Esophagus squamous epithelium (tissue), 4 donors: ENCODE measurements around the gene FEZ2.

ENCODE experiments used
- POLR2A ChIP-seq, 4 donors: fragments of 450-650 bp; IDR thresholded peaks; one replicate each; pipeline ENCODE4 v1.6.1; 2017; ENCODE audit warnings: antibody characterized with exemption in 4 of 4, mild to moderate bottlenecking in 4 of 4, moderate library complexity in 3 of 4
- TF ChIP-seq, protein P1 (sequence below), 6 experiments: fragments of 450-650 bp in 4 of 6; fragments of 200-600 bp in 2 of 6; sonication (generic) in 2 of 6; IDR thresholded peaks; one replicate each; pipeline ENCODE4 v1.5.1; 2016 to 2019; ENCODE audit warnings: antibody characterized with exemption in 6 of 6, mild to moderate bottlenecking in 4 of 6, moderate library complexity in 4 of 6

DNA sequence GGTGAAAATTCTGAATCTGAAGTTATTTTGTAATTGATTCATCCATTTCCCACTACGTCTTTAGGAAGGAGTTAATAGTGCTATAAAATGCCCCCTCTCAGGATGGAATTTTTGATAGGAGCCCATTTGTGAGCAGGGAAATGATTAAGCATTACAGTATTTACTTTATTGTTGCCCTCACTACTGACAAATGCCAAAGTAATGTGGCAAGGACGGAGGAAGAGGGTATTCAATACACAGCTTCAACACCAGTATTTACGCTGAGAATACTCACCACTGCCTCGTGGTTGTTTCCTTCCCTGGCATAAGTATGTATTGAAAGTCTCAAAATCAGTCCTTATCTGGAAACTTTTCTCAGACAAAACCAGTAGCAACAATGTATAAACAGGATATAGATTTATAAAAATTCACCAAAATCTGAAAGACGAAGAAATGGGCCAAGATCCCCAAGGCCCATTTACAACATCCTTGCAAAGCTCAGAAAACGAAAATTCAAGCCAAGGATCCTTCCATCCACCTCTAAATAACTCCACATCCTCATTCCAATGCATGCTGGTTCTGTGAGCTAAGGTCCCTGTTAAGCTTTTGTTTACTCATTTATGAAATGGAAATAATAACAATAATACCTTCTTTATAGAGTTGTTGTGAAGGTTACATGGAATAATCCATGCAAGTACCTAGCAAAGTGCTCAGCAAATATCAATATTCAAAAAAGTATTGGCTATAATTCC is 29.3 kb downstream of the FEZ2 start:
- TF ChIP-seq, protein P1, sequence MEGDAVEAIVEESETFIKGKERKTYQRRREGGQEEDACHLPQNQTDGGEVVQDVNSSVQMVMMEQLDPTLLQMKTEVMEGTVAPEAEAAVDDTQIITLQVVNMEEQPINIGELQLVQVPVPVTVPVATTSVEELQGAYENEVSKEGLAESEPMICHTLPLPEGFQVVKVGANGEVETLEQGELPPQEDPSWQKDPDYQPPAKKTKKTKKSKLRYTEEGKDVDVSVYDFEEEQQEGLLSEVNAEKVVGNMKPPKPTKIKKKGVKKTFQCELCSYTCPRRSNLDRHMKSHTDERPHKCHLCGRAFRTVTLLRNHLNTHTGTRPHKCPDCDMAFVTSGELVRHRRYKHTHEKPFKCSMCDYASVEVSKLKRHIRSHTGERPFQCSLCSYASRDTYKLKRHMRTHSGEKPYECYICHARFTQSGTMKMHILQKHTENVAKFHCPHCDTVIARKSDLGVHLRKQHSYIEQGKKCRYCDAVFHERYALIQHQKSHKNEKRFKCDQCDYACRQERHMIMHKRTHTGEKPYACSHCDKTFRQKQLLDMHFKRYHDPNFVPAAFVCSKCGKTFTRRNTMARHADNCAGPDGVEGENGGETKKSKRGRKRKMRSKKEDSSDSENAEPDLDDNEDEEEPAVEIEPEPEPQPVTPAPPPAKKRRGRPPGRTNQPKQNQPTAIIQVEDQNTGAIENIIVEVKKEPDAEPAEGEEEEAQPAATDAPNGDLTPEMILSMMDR (IDR thresholded peaks at IDR 0.05): no peak
- no peak for TF ChIP-seq POLR2A (IDR thresholded peaks at IDR 0.05)
